Activated CD4-positive, alpha-beta T cell treated with anti-CD3 and anti-CD28 coated beads, Interleukin-2, Interleukin-6, amounts not matched to agents 100 ng/mL and 50 ng/mL, durations not matched to agents 16 hours and 8 hours (primary cell): ENCODE results near the gene NARS2.
A peak's percentile ranks its signal among the peaks of the same experiment; 100 is the strongest.
"Not testable (repeated sequence)": the region's sequence is repeated elsewhere in the genome, so short reads cannot be mapped to it uniquely, and the experiment has no call there.

Experiments used
- DNase-seq: peaks from one replicate; pipeline ENCODE4 v3.0.0-alpha.2; 2020

The NARS2 gene

GRCh38 chr11:78474451-78474850 is 100.2 kb downstream of the NARS2 start:
- DNase-seq, result no peak

GRCh38 chr11:78472905-78473304 is 101.8 kb downstream of the NARS2 start:
- DNase-seq, result no peak

DNA sequence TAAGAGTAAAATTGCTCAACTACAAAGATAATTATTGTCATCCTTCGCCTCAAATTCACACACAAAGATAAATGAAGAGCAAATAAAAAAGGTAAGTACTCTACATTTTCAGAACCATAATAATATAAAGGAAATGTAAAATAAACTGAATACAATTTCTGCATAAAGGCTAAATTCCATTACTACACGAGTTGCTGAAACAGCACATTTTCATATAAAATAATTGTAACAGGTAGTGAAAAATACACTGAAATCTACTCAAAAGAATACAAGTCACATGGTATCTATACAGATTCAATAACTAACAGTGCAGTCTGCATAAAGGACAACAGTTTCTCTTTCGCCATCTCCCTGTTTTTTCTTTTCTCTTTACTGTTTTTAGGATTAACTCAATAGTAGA is 102.3 kb downstream of the NARS2 start:
- no peak for DNase-seq

DNA sequence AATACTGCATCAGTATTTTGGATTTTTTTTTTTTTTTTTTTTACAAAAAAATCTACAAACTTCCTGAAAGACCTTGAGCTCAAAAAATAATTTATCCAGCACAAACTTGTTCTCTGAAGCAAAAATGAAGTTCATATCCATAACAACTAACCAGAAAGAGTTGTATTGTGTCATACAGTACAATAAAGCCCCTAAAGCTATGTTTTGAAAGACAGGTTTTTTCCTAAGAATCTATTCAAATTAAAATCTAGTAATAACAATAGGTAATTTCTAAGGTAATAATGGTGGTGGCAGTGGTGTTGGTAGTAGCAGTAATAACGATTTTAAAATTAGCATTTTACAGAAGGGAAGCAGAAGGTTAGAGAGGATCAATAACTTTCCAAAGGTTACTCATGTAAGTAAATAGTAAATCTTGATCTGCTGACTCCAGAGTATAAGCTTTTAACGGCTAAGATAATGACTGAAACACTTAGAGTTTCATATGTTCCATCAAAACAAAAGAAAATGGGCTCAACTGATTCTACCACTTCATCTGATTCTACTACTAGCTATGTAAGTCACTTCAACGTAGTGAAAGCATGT is 103.7 kb downstream of the NARS2 start:
- no peak for DNase-seq

- DNase-seq, result no peak
These were observed 104.8 kb downstream of the NARS2 start for GRCh38 chr11:78469896-78470295.

GRCh38 chr11:78467931-78468330 is 106.7 kb downstream of the NARS2 start:
- DNase-seq, result no peak

GRCh38 chr11:78467370-78467769 is 107.3 kb downstream of the NARS2 start:
- DNase-seq, result no peak

DNA sequence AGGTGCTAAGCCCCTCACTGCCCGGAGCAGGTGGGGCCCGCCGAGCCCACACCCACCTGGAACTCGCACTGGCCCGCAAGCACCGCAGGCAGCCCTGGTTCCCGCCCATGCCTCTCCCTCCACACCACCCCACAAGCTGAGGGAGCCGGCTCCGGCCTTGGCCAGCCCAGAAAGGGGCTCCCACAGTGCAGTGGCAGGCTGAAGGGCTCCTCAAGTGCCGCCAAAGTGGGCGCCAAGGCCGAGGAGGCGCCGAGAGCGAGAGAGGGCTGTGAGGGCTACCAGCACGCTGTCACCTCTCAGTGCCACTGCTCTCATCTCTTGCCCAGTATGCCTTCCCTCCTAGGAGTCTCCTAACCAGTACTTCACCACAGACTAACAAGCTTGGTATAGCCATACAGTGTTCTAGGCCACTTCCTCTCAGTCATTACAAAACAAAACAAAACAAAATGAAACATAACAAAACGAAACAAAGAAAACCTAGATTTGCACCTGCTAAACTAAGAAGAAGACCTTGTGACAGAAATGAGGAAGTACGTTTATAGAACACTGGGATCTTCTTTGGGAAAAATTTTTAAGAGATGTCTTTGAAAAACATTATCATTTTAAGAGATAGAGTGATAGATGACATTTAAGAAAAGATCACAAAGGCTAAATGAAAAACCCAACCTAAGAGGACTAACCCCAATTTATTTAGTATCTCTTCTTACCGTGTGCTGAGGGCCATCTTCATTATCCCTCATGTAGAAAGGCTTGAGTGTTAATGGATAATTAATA is 109.3 kb downstream of the NARS2 start:
- DNase-seq, result peak; percentile 85

DNA sequence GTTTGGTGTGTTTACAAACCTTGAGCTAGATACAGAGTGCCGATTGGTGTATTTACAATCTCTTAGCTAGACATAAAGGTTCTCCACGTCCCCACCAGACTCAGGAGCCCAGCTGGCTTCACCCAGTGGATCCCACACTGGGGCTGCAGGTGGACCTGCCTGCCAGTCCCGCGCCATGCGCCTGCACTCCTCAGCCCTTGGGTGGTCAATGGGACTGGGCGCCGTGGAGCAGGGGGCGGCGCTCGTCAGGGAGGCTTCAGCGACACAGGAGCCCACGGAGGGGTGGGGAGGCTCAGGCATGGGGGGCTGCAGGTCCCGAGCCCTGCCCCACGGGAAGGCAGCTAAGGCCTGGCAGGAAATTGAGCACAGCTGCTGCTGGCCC is 109.9 kb downstream of the NARS2 start:
- not testable (repeated sequence) for DNase-seq

- peak; percentile 49 for DNase-seq
These were observed 114.2 kb downstream of the NARS2 start for GRCh38 chr11:78460471-78460870.

- no peak for DNase-seq
These were observed 114.9 kb downstream of the NARS2 start for GRCh38 chr11:78459738-78460137.

DNA sequence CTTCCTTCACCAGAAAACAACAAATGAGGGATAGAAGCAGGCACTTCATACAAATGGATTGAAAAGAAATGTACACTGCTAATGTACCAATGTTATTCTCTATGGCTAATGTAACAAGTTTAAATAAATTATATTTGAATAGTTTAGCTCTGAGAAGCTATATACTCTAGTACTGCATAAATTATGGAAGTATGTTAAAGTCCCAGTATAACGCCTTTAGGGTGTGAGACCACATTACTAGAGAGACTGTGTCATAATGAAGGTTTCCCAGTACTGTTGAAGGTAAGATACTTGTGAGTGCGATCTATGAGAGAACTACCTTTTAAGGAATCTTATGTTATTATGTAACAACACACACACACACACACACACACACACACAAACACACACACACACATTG is 117.2 kb downstream of the NARS2 start:
- no peak for DNase-seq

DNA sequence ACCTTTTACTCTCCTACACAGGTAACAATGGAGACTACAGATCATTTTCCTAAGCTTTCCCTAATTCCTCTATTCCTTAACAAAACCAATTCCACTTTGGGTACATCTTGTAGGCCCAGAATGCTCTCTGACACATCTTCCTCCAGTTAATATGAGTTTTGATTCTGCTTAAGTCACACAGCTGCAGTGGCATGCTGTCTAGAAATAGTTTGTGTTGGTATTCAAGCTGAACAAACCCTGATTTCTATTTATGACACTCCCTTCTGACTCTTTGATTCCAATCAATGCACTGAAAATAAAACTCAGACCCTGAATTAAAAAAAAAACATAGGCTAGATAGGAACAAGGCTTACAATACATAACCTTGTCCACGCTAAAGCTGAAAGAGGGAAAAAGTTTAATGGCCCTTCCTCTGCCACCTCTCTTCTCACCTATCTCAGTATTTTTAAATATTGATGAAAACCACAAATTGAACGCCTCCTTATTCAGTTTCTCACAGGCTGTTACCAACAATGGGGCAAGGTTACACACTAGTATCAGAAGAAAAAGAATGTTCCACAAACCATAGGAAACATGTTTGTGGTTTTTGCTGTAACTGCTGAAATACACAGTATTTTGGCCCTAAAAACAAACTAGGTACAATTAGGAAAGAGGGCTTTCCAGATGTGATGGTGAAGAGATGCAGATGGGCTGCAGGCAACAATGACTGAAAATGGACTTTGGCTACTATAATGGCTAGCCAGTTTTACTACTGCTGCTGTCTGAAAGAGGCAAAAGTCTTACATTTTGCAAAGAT is 121.3 kb downstream of the NARS2 start:
- no peak for DNase-seq

DNA sequence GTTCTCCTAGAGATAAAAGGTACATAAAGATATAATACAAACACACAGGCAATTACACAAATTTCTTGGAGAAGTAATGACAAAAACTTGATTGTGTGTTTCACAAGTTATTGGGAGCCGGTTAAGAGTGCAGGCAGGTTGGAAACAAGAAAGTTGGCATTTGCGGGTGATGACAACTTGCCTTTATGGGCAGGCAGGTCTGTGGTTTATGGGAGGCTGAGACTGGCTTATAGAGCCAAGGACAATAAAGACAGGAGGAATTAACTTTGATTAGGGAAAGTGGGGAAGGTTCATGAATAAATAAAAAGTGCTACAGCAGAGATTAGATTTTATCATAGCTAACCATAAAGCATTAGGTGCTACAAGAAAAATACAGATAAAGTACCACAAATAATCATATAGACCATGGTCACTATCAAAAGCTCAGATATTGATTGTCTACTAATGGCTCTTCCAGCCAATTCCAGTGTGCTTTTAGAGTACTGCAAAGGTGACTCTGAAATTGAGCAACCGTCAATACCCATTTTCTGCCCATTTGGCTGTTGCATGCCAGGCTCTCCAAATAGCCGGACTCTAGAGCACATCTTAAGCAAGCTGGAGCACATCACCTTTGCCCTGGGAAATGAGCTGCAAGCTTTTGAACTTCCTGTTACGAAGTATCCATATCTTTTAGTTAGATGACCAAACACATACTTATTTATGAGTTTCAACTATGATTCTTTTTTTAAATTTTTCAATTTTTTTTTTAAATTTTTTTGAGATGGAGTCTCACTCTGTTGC is 123.1 kb downstream of the NARS2 start:
- DNase-seq, result no peak

- DNase-seq, result no peak
These were observed 123.8 kb downstream of the NARS2 start for GRCh38 chr11:78450866-78451265.

- DNase-seq, result no peak
These were observed 124.8 kb downstream of the NARS2 start for GRCh38 chr11:78449866-78450265.

DNA sequence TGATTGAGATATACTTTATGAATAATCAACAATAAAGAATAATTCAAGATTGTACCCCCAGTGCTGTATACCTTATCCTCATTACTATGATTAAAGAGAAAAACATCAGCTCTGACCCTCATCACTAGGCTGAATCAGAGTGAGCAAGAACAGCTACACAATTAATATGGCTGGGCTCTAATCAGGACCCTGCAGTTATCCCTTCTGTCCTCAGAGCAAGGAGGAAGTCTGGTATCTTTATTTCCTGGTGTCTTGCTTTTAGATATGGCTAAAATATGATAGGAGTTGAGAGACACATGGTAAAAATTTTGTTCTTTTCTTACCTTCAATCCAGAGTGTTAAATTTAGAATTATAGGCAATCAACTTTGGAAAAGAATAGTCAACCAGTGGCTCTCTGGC is 128.5 kb downstream of the NARS2 start:
- DNase-seq, result no peak

DNA sequence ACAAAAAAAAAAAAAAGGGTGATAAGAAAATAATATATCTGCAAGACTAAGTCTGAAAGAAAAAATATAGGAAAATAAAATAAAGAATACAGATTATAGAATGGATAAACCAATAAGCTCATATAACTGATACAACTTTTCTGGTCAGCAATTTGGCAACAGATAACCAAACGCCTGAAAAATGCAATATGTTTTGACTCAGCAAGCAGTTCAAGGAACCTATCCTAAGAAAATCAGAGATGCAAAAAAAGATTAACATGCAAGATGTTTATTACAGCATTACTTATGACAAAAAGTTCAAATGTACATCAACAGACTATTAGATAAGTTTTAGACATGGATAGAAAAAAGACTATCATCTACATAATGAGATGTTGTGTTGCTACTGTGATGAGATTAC is 129.9 kb downstream of the NARS2 start:
- DNase-seq, result no peak

GRCh38 chr11:78441956-78442355 is 132.7 kb downstream of the NARS2 start:
- DNase-seq, result no peak

GRCh38 chr11:78438298-78438975 is 136.2 kb downstream of the NARS2 start:
- DNase-seq, result no peak

GRCh38 chr11:78432956-78433355 is 141.7 kb downstream of the NARS2 start:
- no peak for DNase-seq

GRCh38 chr11:78432058-78432515 is 142.6 kb downstream of the NARS2 start:
- DNase-seq, result no peak

- no peak for DNase-seq
These were observed 145.0 kb downstream of the NARS2 start for GRCh38 chr11:78429660-78430059.
